ENCODE data around the gene VEPH1. TPM values are rescaled to one million over a fixed set of nuclear protein-coding genes. Genes with fewer than 3 reads are reported as not detected.

VEPH1 gene
- total RNA-seq, 6 experiments from 2014 or later, result 0.51 to 1.4 (median 0.93) TPM

DNA sequence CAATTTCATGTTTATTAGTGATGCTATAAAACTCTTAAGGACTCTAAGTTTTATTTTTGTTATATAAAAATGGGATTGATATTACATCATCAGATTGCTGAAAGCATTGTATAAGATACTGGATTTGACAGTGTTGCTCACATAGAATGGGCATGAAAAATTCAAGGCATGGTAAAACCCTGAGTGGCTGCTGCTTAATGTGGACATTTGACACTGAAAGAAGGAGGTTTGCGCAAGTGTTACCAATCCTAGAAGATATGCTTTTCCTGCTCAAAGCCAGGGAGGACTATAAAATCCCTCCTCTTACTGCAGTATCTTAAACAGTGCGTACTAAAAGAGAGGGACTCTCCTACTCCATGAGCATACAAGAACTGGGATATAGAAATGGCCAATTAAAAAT, 132.3 kb downstream of the VEPH1 start:
- Histone ChIP-seq H3K36me3 (no peaks in the 10 kb centered on the region), H3K4me3 (no peak overlapping the region), H3K27me3 (no peaks in the 10 kb centered on the region), H3K27ac (no peak overlapping the region), H3K4me1 (no peaks in the 10 kb centered on the region), H3K9me3 (no peaks in the 10 kb centered on the region)
- TF ChIP-seq POLR2A (IDR thresholded peaks at IDR 0.05), result no peak
- TF ChIP-seq, protein P1, sequence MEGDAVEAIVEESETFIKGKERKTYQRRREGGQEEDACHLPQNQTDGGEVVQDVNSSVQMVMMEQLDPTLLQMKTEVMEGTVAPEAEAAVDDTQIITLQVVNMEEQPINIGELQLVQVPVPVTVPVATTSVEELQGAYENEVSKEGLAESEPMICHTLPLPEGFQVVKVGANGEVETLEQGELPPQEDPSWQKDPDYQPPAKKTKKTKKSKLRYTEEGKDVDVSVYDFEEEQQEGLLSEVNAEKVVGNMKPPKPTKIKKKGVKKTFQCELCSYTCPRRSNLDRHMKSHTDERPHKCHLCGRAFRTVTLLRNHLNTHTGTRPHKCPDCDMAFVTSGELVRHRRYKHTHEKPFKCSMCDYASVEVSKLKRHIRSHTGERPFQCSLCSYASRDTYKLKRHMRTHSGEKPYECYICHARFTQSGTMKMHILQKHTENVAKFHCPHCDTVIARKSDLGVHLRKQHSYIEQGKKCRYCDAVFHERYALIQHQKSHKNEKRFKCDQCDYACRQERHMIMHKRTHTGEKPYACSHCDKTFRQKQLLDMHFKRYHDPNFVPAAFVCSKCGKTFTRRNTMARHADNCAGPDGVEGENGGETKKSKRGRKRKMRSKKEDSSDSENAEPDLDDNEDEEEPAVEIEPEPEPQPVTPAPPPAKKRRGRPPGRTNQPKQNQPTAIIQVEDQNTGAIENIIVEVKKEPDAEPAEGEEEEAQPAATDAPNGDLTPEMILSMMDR (IDR thresholded peaks at IDR 0.05), result no peak
- ATAC-seq (no peak), DNase-seq (no peak)
- intact Hi-C loops (cut with DNase I), result no loop called here
- 63% methylated on average over 2 of the region's 2 CpGs for WGBS (ENCODE audit: insufficient coverage, low coverage, low lambda C conversion rate, missing lambda C conversion rate)

DNA sequence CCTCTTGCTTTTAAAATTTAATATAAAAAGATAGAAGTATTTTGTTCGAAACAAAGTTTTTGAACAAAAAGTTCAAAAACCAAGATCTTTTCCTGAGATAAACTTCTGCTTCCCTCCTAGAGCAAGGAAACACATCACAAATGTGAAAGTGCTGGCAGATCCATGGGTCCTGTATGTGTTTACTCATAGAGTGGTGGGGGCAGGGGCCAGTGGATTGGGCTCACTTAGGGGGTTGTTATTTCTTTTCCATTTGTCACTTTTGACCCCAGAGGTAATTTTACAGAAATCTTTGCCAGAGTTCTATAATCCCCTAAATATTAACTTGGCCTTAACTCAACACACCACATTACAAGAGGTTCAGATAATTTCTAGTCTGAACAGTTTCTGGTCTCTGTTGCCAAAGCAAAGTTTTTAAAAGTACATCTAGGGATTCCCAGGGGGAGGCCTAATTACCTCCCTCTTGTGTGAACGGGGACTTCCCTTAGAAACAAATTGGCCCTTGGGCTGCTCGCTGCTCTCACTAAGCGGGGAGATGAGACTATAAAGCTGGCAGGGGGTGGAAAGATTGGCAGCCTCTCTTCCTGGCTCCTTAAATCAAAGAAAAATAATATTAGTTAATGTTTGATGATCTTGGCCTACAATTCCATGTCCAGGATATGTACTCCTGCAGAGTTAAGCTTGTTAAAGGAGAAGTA, 133.3 kb downstream of the VEPH1 start:
- WGBS (ENCODE audit: insufficient coverage, low coverage, low lambda C conversion rate, missing lambda C conversion rate), result 39% methylated on average over 4 of the region's 4 CpGs
- intact Hi-C loops (cut with DNase I), result no loop called here
- Histone ChIP-seq H3K4me1 (no peaks in the 10 kb centered on the region), H3K36me3 (no peaks in the 10 kb centered on the region), H3K27ac (no peak overlapping the region), H3K4me3 (no peak overlapping the region), H3K27me3 (no peaks in the 10 kb centered on the region), H3K9me3 (no peaks in the 10 kb centered on the region)
- DNase-seq, result no peak
- TF ChIP-seq POLR2A (IDR thresholded peaks at IDR 0.05), result no peak
- TF ChIP-seq, protein P1 (IDR thresholded peaks at IDR 0.05), result no peak
- peak; percentile 22 to 67 (median 30) for ATAC-seq

DNA sequence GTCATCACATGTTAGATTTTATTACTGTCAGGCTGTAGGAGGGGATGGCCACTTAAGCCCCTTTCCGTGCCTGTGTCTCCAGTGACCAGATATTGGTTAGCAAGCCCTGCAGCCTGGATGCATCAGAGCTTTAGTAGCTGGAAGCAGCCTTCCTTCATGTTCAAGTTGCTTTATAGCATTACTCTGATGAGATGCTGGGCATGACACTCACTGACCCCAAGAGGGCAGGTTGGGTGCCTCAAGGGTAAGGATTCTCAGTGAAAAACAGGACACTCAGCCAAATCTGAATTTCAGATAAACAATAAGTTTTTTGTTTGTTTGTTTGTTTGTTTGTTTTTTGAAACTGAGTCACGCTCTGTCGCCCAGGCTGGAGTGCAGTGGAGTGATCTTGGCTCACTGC, 135.0 kb downstream of the VEPH1 start:
- WGBS (ENCODE audit: insufficient coverage, low coverage, low lambda C conversion rate, missing lambda C conversion rate), result 60% methylated on average over 1 of the region's 3 CpGs
- H3K4me1 ChIP-seq, result no peaks in the 10 kb centered on the region
- H3K27ac ChIP-seq, result no peak overlapping the region
- no peaks in the 10 kb centered on the region for H3K27me3 ChIP-seq
- intact Hi-C loops (cut with DNase I), result no loop called here
- H3K4me3 ChIP-seq, result no peak overlapping the region
- TF ChIP-seq, protein P1 (IDR thresholded peaks at IDR 0.05), result no peak
- TF ChIP-seq POLR2A (IDR thresholded peaks at IDR 0.05), result no peak
- H3K36me3 ChIP-seq, result no peaks in the 10 kb centered on the region
- no peak for ATAC-seq
- H3K9me3 ChIP-seq, result no peaks in the 10 kb centered on the region
- no peak for DNase-seq

DNA sequence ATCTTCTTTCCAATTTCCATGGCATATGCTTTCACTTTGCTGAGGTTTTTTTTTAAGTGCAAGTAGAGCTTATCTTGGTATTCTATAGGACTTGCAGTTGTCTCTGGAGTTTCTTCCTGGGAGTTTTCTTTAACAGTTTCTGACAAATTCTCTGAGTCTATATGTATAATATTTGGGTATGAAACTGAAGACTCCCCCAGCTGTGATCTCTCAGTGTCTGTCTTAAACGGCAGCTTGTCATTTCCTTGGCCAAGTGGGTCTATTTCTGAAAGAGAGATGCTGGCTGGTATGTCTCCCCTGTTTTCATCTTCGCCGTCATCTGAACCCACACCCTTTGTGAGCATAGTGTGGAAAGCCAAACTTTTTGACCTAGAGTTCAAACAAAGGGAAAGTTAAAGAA, 139.8 kb downstream of the VEPH1 start:
- Histone ChIP-seq H3K4me3 (no peak overlapping the region), H3K27ac (no peak overlapping the region), H3K4me1 (no peaks in the 10 kb centered on the region), H3K9me3 (no peaks in the 10 kb centered on the region), H3K36me3 (no peaks in the 10 kb centered on the region), H3K27me3 (no peaks in the 10 kb centered on the region)
- intact Hi-C loops (cut with DNase I), result no loop called here
- TF ChIP-seq, protein P1 (IDR thresholded peaks at IDR 0.05), result no peak
- TF ChIP-seq POLR2A (IDR thresholded peaks at IDR 0.05), result no peak
- 71% methylated on average over 3 of the region's 3 CpGs for WGBS (ENCODE audit: insufficient coverage, low coverage, low lambda C conversion rate, missing lambda C conversion rate)
- ATAC-seq, result no peak
- DNase-seq, result no peak
